Tibial nerve (tissue), 4 donors: ENCODE measurements around the gene ELOA2.
"Not testable (repeated sequence)": the region's sequence is repeated elsewhere in the genome, so short reads cannot be mapped to it uniquely, and the experiment has no call there.

Source experiments
- EP300 ChIP-seq, 2 donors: sonication (generic); formaldehyde crosslinking; IDR thresholded peaks; one replicate each; pipeline ENCODE4 v1.6.1; 2017; ENCODE audit warnings: antibody characterized with exemption in 2 of 2, mild to moderate bottlenecking in 1 of 2
- POLR2A ChIP-seq, 2 donors: fragments of 450-650 bp; IDR thresholded peaks; one replicate each; pipeline ENCODE4 v1.6.1; 2017; ENCODE audit warnings: antibody characterized with exemption in 2 of 2, mild to moderate bottlenecking in 2 of 2, moderate library complexity in 2 of 2
- TF ChIP-seq, protein P1 (sequence below), 5 experiments: fragments of 200-600 bp in 3 of 5; fragments of 450-650 bp in 2 of 5; sonication (generic) in 3 of 5; IDR thresholded peaks; one replicate each; pipeline ENCODE4 v1.5.1; 2016 to 2019; ENCODE audit warnings: antibody characterized with exemption in 5 of 5, mild to moderate bottlenecking in 3 of 5, moderate library complexity in 2 of 5

DNA sequence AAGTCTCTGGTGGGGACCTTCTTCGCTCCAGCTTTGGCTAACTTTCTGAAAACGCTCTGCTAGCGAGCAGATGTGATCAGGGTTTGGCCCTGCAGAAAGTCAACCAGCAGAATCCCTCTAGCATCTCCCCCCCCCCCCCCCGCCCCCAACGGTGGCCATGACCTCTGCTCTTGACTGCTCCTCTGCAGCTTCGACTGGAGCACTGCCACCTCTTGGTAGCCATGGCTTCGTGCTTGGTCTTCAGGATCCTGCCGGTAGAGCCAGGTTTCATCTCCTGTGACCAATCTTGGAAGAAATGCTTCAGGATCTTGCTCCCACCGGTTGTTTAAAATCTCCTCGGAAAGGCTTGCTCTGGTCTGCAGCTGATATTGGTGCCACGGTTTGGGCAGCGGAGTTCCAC lies 4.5 kb downstream of the ELOA2 start:
- TF ChIP-seq, protein P1, sequence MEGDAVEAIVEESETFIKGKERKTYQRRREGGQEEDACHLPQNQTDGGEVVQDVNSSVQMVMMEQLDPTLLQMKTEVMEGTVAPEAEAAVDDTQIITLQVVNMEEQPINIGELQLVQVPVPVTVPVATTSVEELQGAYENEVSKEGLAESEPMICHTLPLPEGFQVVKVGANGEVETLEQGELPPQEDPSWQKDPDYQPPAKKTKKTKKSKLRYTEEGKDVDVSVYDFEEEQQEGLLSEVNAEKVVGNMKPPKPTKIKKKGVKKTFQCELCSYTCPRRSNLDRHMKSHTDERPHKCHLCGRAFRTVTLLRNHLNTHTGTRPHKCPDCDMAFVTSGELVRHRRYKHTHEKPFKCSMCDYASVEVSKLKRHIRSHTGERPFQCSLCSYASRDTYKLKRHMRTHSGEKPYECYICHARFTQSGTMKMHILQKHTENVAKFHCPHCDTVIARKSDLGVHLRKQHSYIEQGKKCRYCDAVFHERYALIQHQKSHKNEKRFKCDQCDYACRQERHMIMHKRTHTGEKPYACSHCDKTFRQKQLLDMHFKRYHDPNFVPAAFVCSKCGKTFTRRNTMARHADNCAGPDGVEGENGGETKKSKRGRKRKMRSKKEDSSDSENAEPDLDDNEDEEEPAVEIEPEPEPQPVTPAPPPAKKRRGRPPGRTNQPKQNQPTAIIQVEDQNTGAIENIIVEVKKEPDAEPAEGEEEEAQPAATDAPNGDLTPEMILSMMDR (IDR thresholded peaks at IDR 0.05), result not testable (repeated sequence)
- not testable (repeated sequence) for TF ChIP-seq EP300, POLR2A (IDR thresholded peaks at IDR 0.05)
